HUES6 (cell line): Measurements from ENCODE around the gene CAMK1D.

ENCODE experiments used
- H3K27ac ChIP-seq: 2 replicates; pipeline ENCODE4 v1.7.0; 2013; ENCODE audit warnings: low read depth, mild to moderate bottlenecking, low read length, inconsistent platforms
- H3K27me3 ChIP-seq: 2 replicates; pipeline ENCODE4 v1.6.1; 2013; ENCODE audit warnings: low read length; ENCODE audit not compliant: control insufficient read depth, insufficient read depth
- H3K36me3 ChIP-seq: 2 replicates; pipeline ENCODE4 v1.6.1; 2013; ENCODE audit warnings: low read length; ENCODE audit not compliant: control insufficient read depth, insufficient read depth
- H3K4me1 ChIP-seq: 2 replicates; pipeline ENCODE4 v1.6.1; 2013; ENCODE audit warnings: low read length; ENCODE audit not compliant: control insufficient read depth, insufficient read depth
- H3K4me3 ChIP-seq: 2 replicates; pipeline ENCODE4 v1.5.1; 2013; ENCODE audit warnings: low read depth, low read length
- H3K9ac ChIP-seq: one replicate; pipeline ENCODE4 v1.6.1; 2013; ENCODE audit warnings: mild to moderate bottlenecking, low read length
- H3K9me3 ChIP-seq: 2 replicates; pipeline ENCODE4 v1.6.1; 2013; ENCODE audit warnings: low read depth, low read length; ENCODE audit not compliant: control insufficient read depth, insufficient read depth

CAMK1D gene

DNA sequence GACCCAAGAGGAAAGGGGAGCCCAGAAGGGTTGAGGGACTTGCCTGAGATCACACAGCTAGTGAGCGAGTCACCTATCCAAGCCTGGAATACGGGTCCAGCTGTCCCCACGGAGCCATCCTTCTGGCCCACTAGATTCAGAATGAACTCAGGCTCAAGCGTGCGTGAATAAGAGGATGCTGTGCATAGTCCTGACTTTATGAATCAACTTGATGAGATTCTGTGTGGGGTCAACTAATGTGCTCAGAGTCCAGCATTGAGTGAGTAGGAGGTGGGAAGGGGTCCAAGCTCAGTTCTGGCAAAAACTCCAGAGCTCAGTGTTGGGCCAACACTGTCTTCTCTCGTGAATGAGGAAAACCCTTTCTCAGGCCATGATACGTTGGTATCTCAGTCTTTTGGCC lies 41.4 kb downstream of the CAMK1D start:
- Histone ChIP-seq H3K36me3 (no peaks in the 10 kb centered on the region), H3K4me1 (no peaks in the 10 kb centered on the region), H3K27me3 (no peaks in the 10 kb centered on the region), H3K4me3 (no peak overlapping the region), H3K9ac (no peak overlapping the region), H3K9me3 (no peaks in the 10 kb centered on the region), H3K27ac (no peak overlapping the region)

DNA sequence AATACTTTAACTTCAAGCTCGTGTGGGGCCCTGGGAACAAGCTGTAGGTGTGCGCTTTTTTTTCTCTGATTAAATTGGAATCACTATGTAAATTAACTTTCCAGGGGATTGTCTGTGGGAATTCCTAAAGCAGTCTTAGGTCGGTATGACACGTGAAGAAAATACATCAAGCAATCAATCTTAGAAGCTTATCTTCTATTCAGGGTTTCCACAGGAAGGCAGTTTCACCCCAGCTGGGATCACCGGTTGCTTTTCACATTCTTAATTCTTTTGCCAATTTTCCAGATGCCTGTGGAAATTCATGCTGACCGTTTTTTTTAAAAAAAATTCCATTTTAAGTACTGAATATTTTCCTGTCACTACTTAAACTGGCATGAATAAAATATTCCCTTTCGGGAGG lies 41.9 kb downstream of the CAMK1D start:
- H3K9ac ChIP-seq, result no peak overlapping the region
- no peak overlapping the region for H3K4me3 ChIP-seq
- no peaks in the 10 kb centered on the region for H3K9me3 ChIP-seq
- H3K36me3 ChIP-seq, result no peaks in the 10 kb centered on the region
- no peaks in the 10 kb centered on the region for H3K27me3 ChIP-seq
- no peaks in the 10 kb centered on the region for H3K4me1 ChIP-seq
- H3K27ac ChIP-seq, result no peak overlapping the region

- H3K36me3 ChIP-seq, result no peaks in the 10 kb centered on the region
- H3K27me3 ChIP-seq, result no peaks in the 10 kb centered on the region
- no peak overlapping the region for H3K27ac ChIP-seq
- peaks cover 4% of the 10 kb centered on the region; the same call in 1 of the 2 replicates for H3K4me1 ChIP-seq
- H3K9ac ChIP-seq, result no peak overlapping the region
- H3K4me3 ChIP-seq, result no peak overlapping the region
- no peaks in the 10 kb centered on the region for H3K9me3 ChIP-seq
Measured at GRCh38 chr10:12393831-12394230, 44.5 kb downstream of the CAMK1D start.

GRCh38 chr10:12394241-12395033 lies 45.1 kb downstream of the CAMK1D start:
- no peak overlapping the region for H3K27ac ChIP-seq
- H3K36me3 ChIP-seq, result no peaks in the 10 kb centered on the region
- H3K9me3 ChIP-seq, result no peaks in the 10 kb centered on the region
- H3K27me3 ChIP-seq, result no peaks in the 10 kb centered on the region
- no peak overlapping the region for H3K4me3 ChIP-seq
- no peak overlapping the region for H3K9ac ChIP-seq
- peaks cover 4% of the 10 kb centered on the region; the same call in 1 of the 2 replicates for H3K4me1 ChIP-seq

DNA sequence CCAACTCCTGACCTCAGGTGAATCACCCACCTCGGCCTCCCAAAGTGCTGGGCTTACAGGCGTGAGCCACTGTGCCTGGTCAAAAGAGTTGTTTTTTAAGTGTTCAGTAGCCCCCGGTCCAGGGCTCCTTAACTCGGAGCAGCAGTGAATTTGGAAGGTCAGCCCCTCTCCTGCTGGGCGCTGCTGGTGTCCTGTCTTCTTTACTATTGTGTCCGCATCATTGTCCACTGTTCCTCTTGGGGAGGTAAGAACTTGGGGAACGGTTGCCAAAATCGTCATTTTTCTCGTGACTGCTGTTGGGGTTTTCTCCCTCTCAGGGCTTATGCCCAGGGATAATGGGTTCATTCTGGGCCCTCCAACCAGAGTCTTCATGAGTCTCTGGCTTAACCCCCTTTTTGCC lies 46.7 kb downstream of the CAMK1D start:
- Histone ChIP-seq H3K9ac (no peak overlapping the region), H3K27ac (no peak overlapping the region), H3K27me3 (no peaks in the 10 kb centered on the region), H3K36me3 (no peaks in the 10 kb centered on the region), H3K9me3 (no peaks in the 10 kb centered on the region), H3K4me1 (peaks cover 4% of the 10 kb centered on the region; the same call in 1 of the 2 replicates), H3K4me3 (no peak overlapping the region)

- Histone ChIP-seq H3K9ac (no peak overlapping the region), H3K4me3 (no peak overlapping the region), H3K9me3 (no peaks in the 10 kb centered on the region)
Measured at GRCh38 chr10:12396567-12396966, 47.2 kb downstream of the CAMK1D start.

DNA sequence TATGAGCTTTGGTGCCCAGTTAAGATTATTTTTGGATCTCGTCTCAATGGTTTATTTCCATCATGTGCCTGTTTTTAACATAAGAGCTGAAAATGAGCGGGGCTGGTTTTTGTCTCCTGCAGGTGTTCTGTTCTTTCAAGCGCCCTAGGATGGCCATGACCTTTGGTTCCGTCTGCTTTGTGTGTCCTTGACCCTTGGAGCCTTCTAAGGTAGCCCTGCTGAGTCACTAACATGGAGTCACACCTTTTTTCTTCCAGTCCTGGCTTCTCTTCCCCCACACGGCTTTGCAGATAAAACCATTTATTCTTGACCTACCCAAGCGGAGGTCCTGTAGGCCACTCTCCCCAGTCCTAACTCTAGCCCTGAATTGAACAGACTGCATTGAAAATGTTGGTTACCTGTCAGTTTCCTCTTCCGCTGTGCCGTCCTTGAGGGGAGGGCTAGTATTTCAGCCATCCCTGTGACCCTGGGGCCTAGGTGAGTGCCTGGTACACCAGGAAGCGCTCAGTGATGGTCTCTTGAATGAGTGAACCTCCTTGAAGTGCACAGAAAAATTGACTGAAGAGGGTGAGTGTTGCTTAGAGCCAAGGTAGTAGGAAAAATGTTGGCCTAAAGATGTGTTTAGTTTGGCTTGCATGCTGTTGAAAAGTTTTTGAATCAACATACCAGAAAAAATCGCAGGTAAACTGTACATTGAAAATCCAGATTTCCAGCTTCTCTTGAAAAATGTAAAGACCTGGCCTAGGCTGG lies 48.0 kb downstream of the CAMK1D start:
- H3K36me3 ChIP-seq, result no peaks in the 10 kb centered on the region
- H3K4me1 ChIP-seq, result peaks cover 4% of the 10 kb centered on the region; the same call in 1 of the 2 replicates
- no peaks in the 10 kb centered on the region for H3K27me3 ChIP-seq
- H3K9me3 ChIP-seq, result no peaks in the 10 kb centered on the region
- H3K4me3 ChIP-seq, result no peak overlapping the region
- no peak overlapping the region for H3K9ac ChIP-seq
- H3K27ac ChIP-seq, result no peak overlapping the region

More at GRCh38 chr10:12396567-12396966, 47.2 kb downstream of the CAMK1D start:
- Histone ChIP-seq H3K4me1 (peaks cover 4% of the 10 kb centered on the region; the same call in 1 of the 2 replicates), H3K27me3 (no peaks in the 10 kb centered on the region), H3K36me3 (no peaks in the 10 kb centered on the region), H3K27ac (no peak overlapping the region)

DNA sequence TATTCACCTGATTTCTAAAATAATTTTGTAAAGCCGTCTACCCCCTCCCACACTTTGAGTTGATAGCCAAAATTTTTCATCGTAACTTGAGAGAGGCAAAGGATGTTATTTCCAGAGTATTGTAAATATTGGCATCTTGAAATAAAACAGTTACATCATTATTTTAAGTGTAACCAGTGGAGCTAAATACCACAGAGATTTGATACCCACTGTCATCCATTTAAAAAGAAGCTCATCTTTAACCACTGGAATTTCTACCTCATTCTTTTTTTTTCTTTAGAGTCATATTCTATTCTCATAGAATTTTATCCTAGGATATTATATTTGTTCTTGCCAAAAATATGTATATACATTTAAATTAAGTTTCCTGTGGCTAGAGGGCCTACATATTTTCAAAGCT lies 48.6 kb downstream of the CAMK1D start:
- peaks cover 4% of the 10 kb centered on the region; the same call in 1 of the 2 replicates for H3K4me1 ChIP-seq
- no peaks in the 10 kb centered on the region for H3K27me3 ChIP-seq
- H3K9ac ChIP-seq, result no peak overlapping the region
- H3K36me3 ChIP-seq, result no peaks in the 10 kb centered on the region
- no peak overlapping the region for H3K4me3 ChIP-seq
- no peaks in the 10 kb centered on the region for H3K9me3 ChIP-seq
- no peak overlapping the region for H3K27ac ChIP-seq

GRCh38 chr10:12400266-12400931 lies 51.1 kb downstream of the CAMK1D start:
- no peaks in the 10 kb centered on the region for H3K27me3 ChIP-seq
- H3K9me3 ChIP-seq, result no peaks in the 10 kb centered on the region
- no peak overlapping the region for H3K9ac ChIP-seq
- no peak overlapping the region for H3K4me3 ChIP-seq
- H3K4me1 ChIP-seq, result peaks cover 4% of the 10 kb centered on the region; the same call in 1 of the 2 replicates
- no peak overlapping the region for H3K27ac ChIP-seq
- H3K36me3 ChIP-seq, result no peaks in the 10 kb centered on the region

DNA sequence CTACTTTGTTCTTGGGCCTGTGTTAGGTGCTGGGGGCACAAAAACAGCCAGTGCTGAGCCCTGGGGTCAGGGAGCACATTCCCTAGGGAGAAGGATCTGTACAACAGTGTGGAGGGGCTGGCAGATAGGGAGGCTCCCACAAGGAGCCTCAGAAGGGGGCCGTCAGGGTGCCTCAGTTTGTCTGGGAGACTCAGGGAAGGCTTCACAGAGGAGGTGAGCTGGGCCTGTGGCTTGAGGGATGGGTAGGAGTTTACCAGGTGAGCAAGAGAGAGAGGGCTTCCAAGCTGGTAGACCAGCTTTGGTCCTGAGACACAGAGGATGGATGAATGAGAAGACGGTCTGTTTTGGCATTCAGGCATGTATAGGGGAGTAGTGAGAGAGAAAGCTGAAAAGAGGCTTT lies 52.1 kb downstream of the CAMK1D start:
- no peaks in the 10 kb centered on the region for H3K9me3 ChIP-seq
- no peak overlapping the region for H3K4me3 ChIP-seq
- peaks cover 4% of the 10 kb centered on the region; the same call in 1 of the 2 replicates for H3K4me1 ChIP-seq
- no peak overlapping the region for H3K9ac ChIP-seq
- no peaks in the 10 kb centered on the region for H3K27me3 ChIP-seq
- no peak overlapping the region for H3K27ac ChIP-seq
- no peaks in the 10 kb centered on the region for H3K36me3 ChIP-seq

DNA sequence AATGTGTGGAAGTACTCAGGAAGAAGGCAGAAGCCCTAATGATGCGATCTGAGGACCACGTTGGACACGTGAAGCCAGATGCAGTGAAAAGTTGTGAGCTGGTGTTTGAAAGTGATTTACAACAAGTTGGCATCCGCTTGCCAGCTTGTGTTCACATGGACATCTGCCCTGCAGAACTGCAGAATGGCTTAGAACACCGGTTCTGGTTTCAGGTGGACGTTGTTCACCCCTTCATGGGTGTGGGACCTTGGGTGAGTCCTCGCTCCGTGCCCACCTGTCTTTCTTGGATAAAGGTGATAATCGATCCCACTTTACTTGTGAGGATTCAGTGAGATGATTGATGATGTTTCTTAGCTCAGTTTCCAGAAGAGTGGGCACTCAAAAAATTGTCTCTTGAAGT lies 53.8 kb downstream of the CAMK1D start:
- no peaks in the 10 kb centered on the region for H3K4me1 ChIP-seq
- H3K36me3 ChIP-seq, result no peaks in the 10 kb centered on the region
- no peak overlapping the region for H3K9ac ChIP-seq
- no peak overlapping the region for H3K27ac ChIP-seq
- no peak overlapping the region for H3K4me3 ChIP-seq
- no peaks in the 10 kb centered on the region for H3K9me3 ChIP-seq
- H3K27me3 ChIP-seq, result no peaks in the 10 kb centered on the region
